HEK293 (cell line): ENCODE data around the gene UCHL1.

Experiments
- CTCF ChIA-PET: fragments of 350-600 bp; formaldehyde crosslinking; extraction: SDS; loops from one replicate; lab custom pipeline; 2021; ENCODE audit warnings: antibody characterized with exemption; lab: Yijun Ruan, JAX
- POLR2A ChIA-PET: fragments of 300-600 bp; formaldehyde crosslinking; extraction: SDS; loops from one replicate; lab custom pipeline; 2020; ENCODE audit warnings: antibody characterized with exemption, inconsistent platforms; lab: Yijun Ruan, JAX
- H3K27ac ChIP-seq: fragments of 200-500 bp; sonication (Bioruptor generic); 2 replicates; pipeline ENCODE4 v1.5.1; 2014; ENCODE audit warnings: low read depth, low read length, control low read depth, inconsistent platforms; ENCODE audit errors: extremely low read depth
- H3K36me3 ChIP-seq, 2 experiments: fragments of 200-500 bp in 1 of 2; sonication (Bioruptor generic) in 1 of 2; 1 replicate in 1 of 2; 2 replicates in 1 of 2; pipeline ENCODE4 v1.5.1; 2014 to 2017; ENCODE audit warnings: inconsistent platforms in 2 of 2, low read length in 2 of 2; ENCODE audit not compliant: control insufficient read depth in 2 of 2, insufficient read depth in 1 of 2
- H3K4me1 ChIP-seq: fragments of 200-500 bp; sonication (Bioruptor generic); 2 replicates; pipeline ENCODE4 v1.5.1; 2014; ENCODE audit warnings: mild to moderate bottlenecking, low read length, inconsistent platforms; ENCODE audit not compliant: control insufficient read depth, insufficient read depth
- H3K4me3 ChIP-seq: 2 replicates; pipeline ENCODE4 v1.5.1; 2011; ENCODE audit warnings: low read depth, mild to moderate bottlenecking, control low read depth, low read length, moderate library complexity
- H3K9me3 ChIP-seq: fragments of 200-500 bp; sonication (Bioruptor generic); 2 replicates; pipeline ENCODE4 v1.5.1; 2014; ENCODE audit warnings: low read depth, low read length, inconsistent platforms; ENCODE audit not compliant: control insufficient read depth, insufficient read depth
- EGR2 ChIP-seq: fragments of 450-650 bp; formaldehyde crosslinking; IDR thresholded peaks from 2 replicates; pipeline ENCODE4 v1.5.1; 2016; ENCODE audit warnings: low read depth, missing biosample characterization, missing genetic modification characterization
- KLF10 ChIP-seq: fragments of 450-650 bp; IDR thresholded peaks from 2 replicates; pipeline ENCODE4 v1.5.1; 2018; ENCODE audit warnings: missing biosample characterization, mild to moderate bottlenecking, missing genetic modification characterization
- PRDM2 ChIP-seq: fragments of 450-650 bp; formaldehyde crosslinking; IDR thresholded peaks from 2 replicates; pipeline ENCODE4 v1.5.1; 2016; ENCODE audit warnings: missing biosample characterization, missing genetic modification characterization, borderline replicate concordance
- SETDB1 ChIP-seq: IDR thresholded peaks from one replicate; pipeline ENCODE4 v1.6.1; 2017; ENCODE audit warnings: mild to moderate bottlenecking, low read length, moderate library complexity, mixed read lengths; ENCODE audit not compliant: insufficient read length
- SP3 ChIP-seq: fragments of 450-650 bp; formaldehyde crosslinking; IDR thresholded peaks from 2 replicates; pipeline ENCODE4 v1.5.1; 2016; ENCODE audit warnings: missing biosample characterization, missing genetic modification characterization
- ZEB2 ChIP-seq: fragments of 450-650 bp; formaldehyde crosslinking; IDR thresholded peaks from 2 replicates; pipeline ENCODE4 v1.5.1; 2016; ENCODE audit warnings: missing biosample characterization, missing genetic modification characterization
- ZNF114 ChIP-seq: fragments of 450-650 bp; formaldehyde crosslinking; IDR thresholded peaks from 2 replicates; pipeline ENCODE4 v1.5.0; 2017; ENCODE audit warnings: missing biosample characterization, missing genetic modification characterization
- ZNF214 ChIP-seq: fragments of 450-650 bp; formaldehyde crosslinking; IDR thresholded peaks from 2 replicates; pipeline ENCODE4 v1.5.1; 2017; ENCODE audit warnings: missing biosample characterization, mild to moderate bottlenecking, missing genetic modification characterization, borderline replicate concordance
- ZNF391 ChIP-seq: fragments of 450-650 bp; formaldehyde crosslinking; IDR thresholded peaks from 2 replicates; pipeline ENCODE4 v1.5.1; 2016; ENCODE audit warnings: low read depth, missing biosample characterization, missing genetic modification characterization, borderline replicate concordance
- ZNF398 ChIP-seq: fragments of 450-650 bp; formaldehyde crosslinking; IDR thresholded peaks from 2 replicates; pipeline ENCODE4 v1.5.1; 2017; ENCODE audit warnings: missing biosample characterization, missing genetic modification characterization
- ZNF416 ChIP-seq: fragments of 450-650 bp; formaldehyde crosslinking; IDR thresholded peaks from 2 replicates; pipeline ENCODE4 v1.5.1; 2016; ENCODE audit warnings: missing biosample characterization, missing genetic modification characterization
- ZNF560 ChIP-seq: fragments of 450-650 bp; formaldehyde crosslinking; IDR thresholded peaks from 2 replicates; pipeline ENCODE4 v1.5.1; 2017; ENCODE audit warnings: missing biosample characterization, missing genetic modification characterization, borderline replicate concordance
- ZNF692 ChIP-seq: fragments of 450-650 bp; formaldehyde crosslinking; IDR thresholded peaks from 2 replicates; pipeline ENCODE4 v1.5.1; 2016; ENCODE audit warnings: missing biosample characterization, missing genetic modification characterization
- TF ChIP-seq, protein P1 (sequence below): fragments of 450-650 bp; IDR thresholded peaks from 2 replicates; pipeline ENCODE4 v1.5.1; 2018; ENCODE audit warnings: missing biosample characterization, mild to moderate bottlenecking, missing genetic modification characterization

The UCHL1 gene

DNA sequence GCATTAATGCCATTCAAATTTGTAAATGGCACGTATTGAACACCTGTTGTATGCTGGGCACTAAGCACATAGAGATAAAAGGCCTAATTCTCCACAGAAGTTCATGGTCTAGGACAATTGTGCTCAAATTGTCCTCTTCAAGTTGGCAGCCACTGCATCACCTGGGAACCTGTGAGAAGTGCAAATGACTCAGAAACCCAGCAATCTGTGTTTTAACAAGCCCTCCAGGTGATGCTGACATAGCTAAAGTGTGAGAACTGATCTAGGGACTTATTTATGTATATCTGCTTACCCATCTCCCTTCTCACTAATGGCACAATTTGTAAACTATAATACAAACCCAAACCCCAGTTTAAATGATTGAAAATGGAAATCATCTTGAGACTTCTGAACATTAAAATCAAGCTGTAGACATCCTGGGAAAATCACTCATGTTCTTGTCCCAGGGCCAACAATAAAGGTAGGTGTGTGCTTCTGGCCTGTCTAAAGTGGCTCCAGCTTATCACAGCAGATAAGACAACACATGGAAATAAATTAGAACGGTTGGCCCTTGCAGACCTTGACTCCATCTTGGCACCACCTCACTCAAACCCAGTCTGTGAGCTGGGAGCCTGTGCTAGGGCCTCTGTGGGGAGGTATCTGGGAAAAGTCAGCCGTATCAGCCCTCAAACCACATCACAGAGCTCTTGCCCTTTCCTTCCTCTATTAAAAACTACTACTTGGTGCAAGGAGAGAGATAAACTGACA is 46.8 kb downstream of the UCHL1 start (continued):
- no peak for TF ChIP-seq PRDM2

DNA sequence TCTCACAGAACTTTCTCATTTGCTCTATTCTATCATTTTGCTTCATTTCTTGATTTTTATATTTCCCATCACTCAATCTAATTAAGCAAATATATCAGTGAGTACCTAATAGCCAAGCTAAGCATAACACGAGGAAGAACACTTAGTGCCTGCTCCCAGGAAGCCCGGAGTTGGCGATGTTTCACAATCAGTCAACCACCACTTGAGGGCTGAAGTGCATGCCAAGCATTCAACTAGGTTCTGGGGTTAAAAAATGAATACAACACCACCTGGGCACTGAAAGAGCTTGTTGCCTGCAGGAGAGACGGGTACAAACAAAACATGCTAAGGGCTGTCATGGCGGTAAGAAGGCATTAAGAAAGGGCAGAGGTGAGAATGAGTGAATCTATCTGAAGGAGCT is 47.5 kb downstream of the UCHL1 start:
- TF ChIP-seq ZNF398 (tag by site-specific recombination) (no peak), EGR2 (no peak), KLF10 (tag by site-specific recombination) (no peak), SETDB1 (no peak), ZNF214 (tag by site-specific recombination) (no peak), ZNF391 (tag by site-specific recombination) (no peak), ZNF114 (tag by site-specific recombination) (no peak), ZNF560 (tag by site-specific recombination) (no peak), ZEB2 (tag by site-specific recombination) (no peak), ZNF416 (tag by site-specific recombination) (no peak), SP3 (no peak), ZNF692 (tag by site-specific recombination) (no peak)
- TF ChIP-seq, protein P1, sequence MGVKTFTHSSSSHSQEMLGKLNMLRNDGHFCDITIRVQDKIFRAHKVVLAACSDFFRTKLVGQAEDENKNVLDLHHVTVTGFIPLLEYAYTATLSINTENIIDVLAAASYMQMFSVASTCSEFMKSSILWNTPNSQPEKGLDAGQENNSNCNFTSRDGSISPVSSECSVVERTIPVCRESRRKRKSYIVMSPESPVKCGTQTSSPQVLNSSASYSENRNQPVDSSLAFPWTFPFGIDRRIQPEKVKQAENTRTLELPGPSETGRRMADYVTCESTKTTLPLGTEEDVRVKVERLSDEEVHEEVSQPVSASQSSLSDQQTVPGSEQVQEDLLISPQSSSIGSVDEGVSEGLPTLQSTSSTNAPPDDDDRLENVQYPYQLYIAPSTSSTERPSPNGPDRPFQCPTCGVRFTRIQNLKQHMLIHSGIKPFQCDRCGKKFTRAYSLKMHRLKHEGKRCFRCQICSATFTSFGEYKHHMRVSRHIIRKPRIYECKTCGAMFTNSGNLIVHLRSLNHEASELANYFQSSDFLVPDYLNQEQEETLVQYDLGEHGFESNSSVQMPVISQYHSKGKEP (tag by site-specific recombination) = no peak
- TF ChIP-seq, all 188 proteins: peak for 0
- CTCF ChIA-PET = interaction anchor here (0.6 to 0.7 kb wide), 2 partner anchors 12 to 497 kb away, joined by 3 read pairs; no protein-coding TSS in a partner anchor
- no peak overlapping the region for H3K27ac ChIP-seq
- POLR2A ChIA-PET = no interaction called here
- no peak overlapping the region for H3K4me3 ChIP-seq
- no peaks in the 10 kb centered on the region for H3K36me3 ChIP-seq
- H3K4me1 ChIP-seq = no peaks in the 10 kb centered on the region
- no peaks in the 10 kb centered on the region for H3K9me3 ChIP-seq
